BJ (cell line): ENCODE results near the gene HSD17B3. TPM values are rescaled to one million over a fixed set of nuclear protein-coding genes. Genes with fewer than 3 reads are reported as not detected.

ENCODE experiments used
- CTCF ChIA-PET: fragments of 350-600 bp; formaldehyde crosslinking; extraction: SDS; loops from one replicate; lab custom pipeline; 2021; ENCODE audit warnings: antibody characterized with exemption, inconsistent platforms; lab: Yijun Ruan, JAX
- POLR2A ChIA-PET: fragments of 300-600 bp; sonication (Branson Sonifier 250); formaldehyde crosslinking; extraction: SDS; loops from one replicate; lab custom pipeline; 2021; ENCODE audit warnings: antibody characterized with exemption; lab: Charles Lee
- DNase-seq: peaks from one replicate; pipeline ENCODE4 v3.0.0-alpha.2; 2011; ENCODE audit warnings: low read depth
- H3K27me3 ChIP-seq: 2 replicates; pipeline ENCODE4 v1.6.0; 2011; ENCODE audit warnings: low read length; ENCODE audit not compliant: control insufficient read depth, insufficient read depth
- H3K36me3 ChIP-seq: 2 replicates; pipeline ENCODE4 v1.5.1; 2011; ENCODE audit warnings: low read length; ENCODE audit not compliant: control insufficient read depth, insufficient read depth
- H3K4me3 ChIP-seq: 2 replicates; pipeline ENCODE4 v1.5.1; 2011; ENCODE audit warnings: low read depth, mild to moderate bottlenecking, control low read depth, low read length
- polyA plus RNA-seq: library from polyadenylated mRNA; depleted of rRNA; stranded (reverse); fragments of >200 nt; gene quantifications from 2 replicates; pipeline ENCODE4 v1.2.3, GENCODE V29; 2011
- TF ChIP-seq, protein P1 (sequence below): IDR thresholded peaks from 2 replicates; pipeline ENCODE4 v1.5.1; 2011; ENCODE audit warnings: low read depth, mild to moderate bottlenecking, control low read depth, inconsistent platforms, low read length, moderate library complexity; ENCODE audit not compliant: insufficient read depth

Gene HSD17B3
- polyA plus RNA-seq, 1 experiment: not detected

- CTCF ChIA-PET: interaction anchor here (2.0 kb wide), 1 partner anchor 8 kb away, joined by 14 read pairs; no protein-coding TSS in a partner anchor
- TF ChIP-seq, protein P1, sequence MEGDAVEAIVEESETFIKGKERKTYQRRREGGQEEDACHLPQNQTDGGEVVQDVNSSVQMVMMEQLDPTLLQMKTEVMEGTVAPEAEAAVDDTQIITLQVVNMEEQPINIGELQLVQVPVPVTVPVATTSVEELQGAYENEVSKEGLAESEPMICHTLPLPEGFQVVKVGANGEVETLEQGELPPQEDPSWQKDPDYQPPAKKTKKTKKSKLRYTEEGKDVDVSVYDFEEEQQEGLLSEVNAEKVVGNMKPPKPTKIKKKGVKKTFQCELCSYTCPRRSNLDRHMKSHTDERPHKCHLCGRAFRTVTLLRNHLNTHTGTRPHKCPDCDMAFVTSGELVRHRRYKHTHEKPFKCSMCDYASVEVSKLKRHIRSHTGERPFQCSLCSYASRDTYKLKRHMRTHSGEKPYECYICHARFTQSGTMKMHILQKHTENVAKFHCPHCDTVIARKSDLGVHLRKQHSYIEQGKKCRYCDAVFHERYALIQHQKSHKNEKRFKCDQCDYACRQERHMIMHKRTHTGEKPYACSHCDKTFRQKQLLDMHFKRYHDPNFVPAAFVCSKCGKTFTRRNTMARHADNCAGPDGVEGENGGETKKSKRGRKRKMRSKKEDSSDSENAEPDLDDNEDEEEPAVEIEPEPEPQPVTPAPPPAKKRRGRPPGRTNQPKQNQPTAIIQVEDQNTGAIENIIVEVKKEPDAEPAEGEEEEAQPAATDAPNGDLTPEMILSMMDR: no peak
- peaks cover 3% of the 10 kb centered on the region for H3K27me3 ChIP-seq
- no peak overlapping the region for H3K4me3 ChIP-seq
- peak; percentile 23 for DNase-seq
- POLR2A ChIA-PET: no interaction called here
- no peaks in the 10 kb centered on the region for H3K36me3 ChIP-seq
Measured at GRCh38 chr9:96209407-96210271, 92.3 kb downstream of the HSD17B3 start.

DNA sequence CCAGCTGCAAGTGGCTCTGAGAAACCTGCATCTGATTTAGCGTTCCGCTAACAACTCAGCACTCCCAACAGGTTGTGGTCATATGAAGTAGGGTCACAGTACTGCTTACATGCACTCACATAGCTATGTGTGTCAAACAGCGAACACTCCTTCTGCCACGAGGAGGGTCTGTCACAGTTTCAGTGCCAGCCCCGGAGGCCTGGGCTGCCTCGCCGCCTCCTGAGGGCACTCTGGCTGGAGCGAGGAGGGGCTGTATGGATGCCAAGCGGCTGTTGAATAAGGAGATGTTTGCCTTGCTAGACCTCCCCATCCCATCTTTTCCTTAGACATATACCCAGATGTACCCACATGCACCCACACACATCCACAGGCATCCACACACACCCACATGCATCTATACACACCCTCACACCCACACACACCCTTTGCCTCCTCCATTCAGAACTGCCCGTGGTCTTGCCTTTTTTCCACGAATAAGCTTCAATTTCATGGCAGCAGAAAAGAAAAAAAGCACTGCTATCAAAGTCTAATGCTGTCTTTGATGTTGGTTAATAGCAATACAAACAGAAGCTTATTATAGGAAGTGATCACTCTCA is 95.7 kb downstream of the HSD17B3 start:
- POLR2A ChIA-PET: no interaction called here
- no peaks in the 10 kb centered on the region for H3K36me3 ChIP-seq
- H3K4me3 ChIP-seq: no peak overlapping the region
- CTCF ChIA-PET: no interaction called here
- no peak for DNase-seq
- H3K27me3 ChIP-seq: peaks cover 3% of the 10 kb centered on the region
- TF ChIP-seq, protein P1: no peak

- H3K27me3 ChIP-seq: peaks cover 3% of the 10 kb centered on the region
- TF ChIP-seq, protein P1: no peak
- no peak overlapping the region for H3K4me3 ChIP-seq
- POLR2A ChIA-PET: no interaction called here
- no peaks in the 10 kb centered on the region for H3K36me3 ChIP-seq
- DNase-seq: no peak
- CTCF ChIA-PET: no interaction called here
Measured at GRCh38 chr9:96204853-96205252, 97.1 kb downstream of the HSD17B3 start.

- DNase-seq: no peak
- ChIA-PET POLR2A (no interaction called here), CTCF (no interaction called here)
- Histone ChIP-seq H3K4me3 (no peak overlapping the region), H3K27me3 (peaks cover 3% of the 10 kb centered on the region), H3K36me3 (no peaks in the 10 kb centered on the region)
- TF ChIP-seq, protein P1: no peak
Measured at GRCh38 chr9:96203867-96204501, 98.0 kb downstream of the HSD17B3 start.

DNA sequence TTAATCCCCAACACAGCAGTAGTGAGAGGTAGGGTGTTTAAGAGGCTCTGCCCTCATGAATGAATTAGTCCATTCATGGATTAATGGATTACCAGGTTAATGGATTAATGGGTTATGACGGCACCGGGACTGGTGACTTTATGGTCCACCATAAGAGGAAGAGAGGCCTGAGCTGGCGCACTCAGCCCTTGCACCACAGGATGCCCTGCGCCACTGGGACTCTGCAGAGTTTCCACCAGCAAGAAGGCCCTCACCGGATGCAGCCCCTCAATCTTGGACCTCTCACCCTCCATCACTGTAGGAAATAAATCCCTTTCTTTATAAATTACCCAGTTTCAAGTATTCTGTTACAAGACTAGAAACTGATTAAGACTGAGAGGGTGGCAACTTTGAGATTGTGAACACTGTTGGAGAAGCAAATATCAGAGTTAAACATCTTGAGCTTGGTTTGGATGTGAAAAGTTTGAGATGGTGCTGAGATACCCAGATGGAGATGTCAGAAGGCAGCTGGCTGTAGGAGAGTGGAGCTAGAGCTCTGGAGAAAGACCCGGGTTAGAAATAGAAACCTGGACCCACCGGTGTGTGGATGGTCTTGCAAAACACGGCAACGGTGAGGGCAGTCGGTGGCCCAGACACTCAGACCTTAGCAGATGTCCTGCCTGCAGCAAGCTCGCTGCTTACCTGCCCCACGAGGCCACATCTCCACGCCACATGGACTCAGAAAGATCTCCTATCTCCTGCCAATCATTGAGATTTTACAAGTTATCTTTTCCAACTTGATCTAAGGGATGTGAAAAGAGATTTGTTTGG is 98.8 kb downstream of the HSD17B3 start:
- ChIA-PET POLR2A (no interaction called here), CTCF (no interaction called here)
- Histone ChIP-seq H3K27me3 (peaks cover 3% of the 10 kb centered on the region), H3K36me3 (no peaks in the 10 kb centered on the region), H3K4me3 (no peak overlapping the region)
- TF ChIP-seq, protein P1: no peak
- no peak for DNase-seq
